Transverse colon (tissue), 4 donors: ENCODE measurements around the gene C17orf114.

Experiments used
- DNase-seq: peaks from one replicate; pipeline ENCODE4 v3.0.0-alpha.2; 2019
- H3K27ac ChIP-seq, 4 donors: fragments of 200-600 bp; sonication (generic); 2 replicates each; pipeline ENCODE4 v1.5.1; 2016 to 2018; ENCODE audit warnings: inconsistent platforms in 4 of 4
- H3K27me3 ChIP-seq: fragments of 200-600 bp; sonication (generic); 2 replicates; pipeline ENCODE4 v1.5.1; 2017; ENCODE audit warnings: inconsistent platforms
- H3K36me3 ChIP-seq, 4 donors: fragments of 200-600 bp; sonication (generic); 2 replicates each; pipeline ENCODE4 v1.5.1; 2017 to 2019; ENCODE audit warnings: inconsistent platforms in 4 of 4
- H3K4me1 ChIP-seq, 4 donors: fragments of 200-600 bp; sonication (generic); 2 replicates each; pipeline ENCODE4 v1.5.1; 2017 to 2020; ENCODE audit warnings: inconsistent platforms in 4 of 4
- H3K4me3 ChIP-seq, 4 donors: fragments of 200-600 bp; sonication (generic); 1 replicate in 1 of 4; 2 replicates in 3 of 4; pipeline versions ENCODE4 v1.5.1 to v1.6.1; 2017 to 2019; ENCODE audit warnings: inconsistent platforms in 4 of 4
- H3K9me3 ChIP-seq, 2 donors: fragments of 200-600 bp; sonication (generic); 2 replicates each; pipeline ENCODE4 v1.5.1; 2017 to 2019; ENCODE audit warnings: inconsistent platforms in 2 of 2
- CTCF ChIP-seq, 5 experiments: fragments of 200-600 bp in 3 of 5; fragments of 450-650 bp in 2 of 5; sonication (generic) in 3 of 5; IDR thresholded peaks; 1 replicate in 2 of 5; 2 replicates in 3 of 5; pipeline ENCODE4 v1.5.1; 2016 to 2017; ENCODE audit warnings: antibody characterized with exemption in 5 of 5, inconsistent platforms in 3 of 5, mild to moderate bottlenecking in 2 of 5, moderate library complexity in 1 of 5
- EP300 ChIP-seq: sonication (generic); formaldehyde crosslinking; IDR thresholded peaks from one replicate; pipeline ENCODE4 v1.6.1; 2017; ENCODE audit warnings: antibody characterized with exemption, low read depth
- POLR2A ChIP-seq: fragments of 450-650 bp; IDR thresholded peaks from one replicate; pipeline ENCODE4 v1.6.1; 2016; ENCODE audit warnings: antibody characterized with exemption, mild to moderate bottlenecking, moderate library complexity
- POLR2AphosphoS5 ChIP-seq, 3 donors: sonication (generic); formaldehyde crosslinking; IDR thresholded peaks; one replicate each; pipeline ENCODE4 v1.6.1; 2016; ENCODE audit warnings: antibody characterized with exemption in 3 of 3
- WGBS, 2 donors: methylation state at CpG; one replicate each; pipeline ENCODE4 v1.1.5; 2018; ENCODE audit warnings: low coverage in 1 of 2; 5-methylcytosine and 5-hydroxymethylcytosine counted together
- in situ Hi-C, 4 donors: fragments of 200-750 bp; cut with MboI; loops; one replicate each; pipeline versions ENCODE4 v1.15.0 to v1.15.1; 2017; ENCODE audit warnings: low sequenced_read_pairs in 3 of 4, low pct_ligation_motif_present in 1 of 4, low pct_unique_long_range_greater_than_20kb in 1 of 4
- intact Hi-C: fragments of 100-400 bp; cut with DNase I; formaldehyde crosslinking; loops from one replicate; pipeline ENCODE4 v1.15.1; 2023; ENCODE audit warnings: low total_unique reads

C17orf114 gene

GRCh38 chr17:4816826-4817225 is 14.7 kb upstream of the C17orf114 start:
- Histone ChIP-seq H3K27ac (no peak overlapping the region), H3K9me3 (no peaks in the 10 kb centered on the region), H3K4me1 (no peaks in the 10 kb centered on the region), H3K27me3 (no peaks in the 10 kb centered on the region), H3K4me3 (no peak overlapping the region), H3K36me3 (no peaks in the 10 kb centered on the region)
- intact Hi-C loops = no loop called here
- WGBS, 2 donors = 88% methylated on average over 13 of the region's 13 CpGs; no CpG with 5 or more reads in 1 of the 2 donors
- no peak for TF ChIP-seq CTCF (IDR thresholded peaks at IDR 0.05)
- no peak for TF ChIP-seq POLR2AphosphoS5 (IDR thresholded peaks at IDR 0.05)
- TF ChIP-seq POLR2A = no peak
- no peak for TF ChIP-seq EP300
- no peak for DNase-seq
- in situ Hi-C loops = no loop called here

GRCh38 chr17:4815043-4815675 is 13.0 kb upstream of the C17orf114 start:
- intact Hi-C loops = no loop called here
- no peaks in the 10 kb centered on the region for H3K4me1 ChIP-seq
- no peaks in the 10 kb centered on the region for H3K36me3 ChIP-seq
- H3K4me3 ChIP-seq = no peak overlapping the region
- no peak for DNase-seq
- no peak overlapping the region for H3K27ac ChIP-seq
- in situ Hi-C loops = no loop called here
- no peaks in the 10 kb centered on the region for H3K9me3 ChIP-seq
- TF ChIP-seq EP300 (no peak), POLR2A (no peak), POLR2AphosphoS5 (IDR thresholded peaks at IDR 0.05) (no peak), CTCF (IDR thresholded peaks at IDR 0.05) (peak in 4 of 5 experiments; percentile 7 to 30 (median 25))
- H3K27me3 ChIP-seq = no peaks in the 10 kb centered on the region
- 78 to 79% methylated on average over 2 to 7 of the region's 7 CpGs for WGBS, 2 donors

- Histone ChIP-seq H3K27ac (no peak overlapping the region), H3K4me1 (peaks cover 6 to 9% (median 7%) of the 10 kb centered on the region in 4 donors), H3K4me3 (no peak overlapping the region), H3K9me3 (no peaks in the 10 kb centered on the region), H3K27me3 (no peaks in the 10 kb centered on the region), H3K36me3 (no peaks in the 10 kb centered on the region)
- intact Hi-C loops (no loop called here), in situ Hi-C loops (no loop called here)
- DNase-seq = no peak
- WGBS, 2 donors = 78 to 81% methylated on average over 4 to 7 of the region's 7 CpGs
- TF ChIP-seq POLR2AphosphoS5 (IDR thresholded peaks at IDR 0.05) = no peak
- TF ChIP-seq POLR2A = no peak
- no peak for TF ChIP-seq CTCF (IDR thresholded peaks at IDR 0.05)
- TF ChIP-seq EP300 = no peak
Measured at GRCh38 chr17:4812690-4813089, 10.6 kb upstream of the C17orf114 start.

- TF ChIP-seq CTCF (IDR thresholded peaks at IDR 0.05) = no peak
- Histone ChIP-seq H3K36me3 (no peaks in the 10 kb centered on the region), H3K27ac (no peak overlapping the region), H3K4me1 (peaks cover 6 to 14% (median 11%) of the 10 kb centered on the region in 4 donors), H3K27me3 (no peaks in the 10 kb centered on the region), H3K9me3 (no peaks in the 10 kb centered on the region), H3K4me3 (no peak overlapping the region)
- DNase-seq = no peak
- in situ Hi-C loops (no loop called here), intact Hi-C loops (no loop called here)
- WGBS, 2 donors = 93% methylated on average over 11 to 12 of the region's 12 CpGs
Measured at GRCh38 chr17:4811471-4811870, 9.3 kb upstream of the C17orf114 start.
